Embryonic facial prominence (tissue), 1 donor: ENCODE measurements around the gene PPM1L.

Experiments used
- DNase-seq: peaks from one replicate; pipeline ENCODE4 v3.0.0-alpha.2; 2016; ENCODE audit errors: extremely low spot score

Gene PPM1L

DNA sequence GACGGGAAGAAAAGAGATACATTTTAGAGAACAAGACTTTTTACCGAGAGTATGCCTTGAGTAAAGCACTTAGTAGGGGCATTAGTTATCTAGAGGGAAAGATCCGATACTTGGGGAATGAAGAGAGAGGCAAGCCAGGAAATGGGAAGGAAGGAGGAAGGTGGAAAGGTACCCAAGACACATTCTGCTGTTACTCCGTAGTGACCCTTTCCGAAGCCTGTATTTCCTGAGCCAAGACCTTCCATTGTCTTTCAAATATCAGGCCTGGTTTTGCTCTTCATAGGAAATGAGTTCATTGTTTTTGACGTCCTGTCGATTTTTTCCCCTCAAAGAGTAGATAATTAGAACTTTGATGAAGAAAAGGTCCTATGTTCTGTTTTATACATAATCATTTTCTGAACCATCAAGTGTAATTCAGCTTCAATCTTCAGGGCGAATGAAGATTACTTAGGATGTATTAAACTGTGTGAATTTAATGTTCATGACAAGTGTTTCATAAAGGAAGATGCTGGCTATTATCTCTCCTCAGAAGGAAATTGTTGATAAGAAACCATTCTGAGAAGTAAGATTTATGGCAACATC, 95.7 kb downstream of the PPM1L start:
- no peak for DNase-seq

DNA sequence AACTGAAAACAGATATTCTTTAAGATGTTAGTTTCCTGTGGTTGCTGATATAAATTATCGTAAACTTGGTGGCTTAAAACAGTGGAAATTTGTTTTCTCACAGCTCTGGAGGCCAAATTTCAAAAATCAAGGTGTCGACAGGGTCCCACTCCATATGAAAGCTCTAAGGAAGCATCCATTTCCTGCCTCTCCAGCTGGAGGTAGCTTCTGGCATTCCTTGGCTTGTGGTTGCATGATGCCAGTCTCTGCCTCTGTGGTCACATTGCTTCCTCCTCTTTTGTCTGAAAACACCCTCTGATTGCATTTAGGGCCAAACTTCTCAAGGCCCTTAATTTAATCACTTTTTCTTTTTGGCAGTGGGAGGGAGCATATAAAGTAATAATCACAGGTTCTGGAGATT, 96.8 kb downstream of the PPM1L start:
- no peak for DNase-seq

- DNase-seq: no peak
Observed at GRCh38 chr3:160856450-160856849, 100.4 kb downstream of the PPM1L start.

GRCh38 chr3:160857476-160858119, 101.6 kb downstream of the PPM1L start:
- DNase-seq: no peak

DNA sequence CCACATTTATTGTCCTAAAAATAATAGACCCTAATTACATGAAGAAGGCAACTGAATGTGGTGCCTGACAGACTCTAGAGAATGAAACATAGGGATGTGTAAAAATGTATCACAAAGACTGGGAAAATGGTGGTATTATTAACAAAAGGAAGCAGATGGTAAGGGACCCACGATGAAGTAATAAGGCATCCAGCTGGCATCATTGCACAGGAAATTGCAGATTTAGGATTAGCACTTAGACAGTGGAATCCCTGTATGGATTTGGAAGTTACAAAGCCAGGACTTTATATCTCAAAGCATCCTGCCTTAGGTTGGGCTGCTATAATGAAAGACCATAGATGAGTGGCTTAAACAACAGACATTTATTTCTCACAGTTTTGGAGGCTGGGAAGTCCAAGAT, 104.3 kb downstream of the PPM1L start:
- DNase-seq: no peak

- no peak for DNase-seq
Observed at GRCh38 chr3:160869825-160870224, 113.8 kb downstream of the PPM1L start.

DNA sequence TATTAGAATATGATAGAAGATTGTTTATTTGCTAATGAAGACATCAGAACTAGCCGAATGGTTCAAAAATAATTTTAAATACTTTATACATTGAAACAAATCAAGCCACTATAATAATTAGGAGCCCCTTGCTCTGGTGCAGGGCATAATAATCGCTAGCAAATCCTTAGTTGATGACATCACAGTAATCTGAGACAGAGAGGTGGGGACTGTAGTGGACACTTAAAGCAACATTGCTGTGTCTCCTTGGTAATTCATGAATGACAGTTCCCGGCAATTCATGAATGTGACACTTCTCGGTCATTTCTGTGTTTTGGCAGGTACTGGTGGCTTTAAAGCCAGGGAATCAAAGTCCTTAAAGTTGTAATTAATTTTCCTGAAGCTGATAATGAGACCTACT, 114.3 kb downstream of the PPM1L start:
- DNase-seq: no peak

DNA sequence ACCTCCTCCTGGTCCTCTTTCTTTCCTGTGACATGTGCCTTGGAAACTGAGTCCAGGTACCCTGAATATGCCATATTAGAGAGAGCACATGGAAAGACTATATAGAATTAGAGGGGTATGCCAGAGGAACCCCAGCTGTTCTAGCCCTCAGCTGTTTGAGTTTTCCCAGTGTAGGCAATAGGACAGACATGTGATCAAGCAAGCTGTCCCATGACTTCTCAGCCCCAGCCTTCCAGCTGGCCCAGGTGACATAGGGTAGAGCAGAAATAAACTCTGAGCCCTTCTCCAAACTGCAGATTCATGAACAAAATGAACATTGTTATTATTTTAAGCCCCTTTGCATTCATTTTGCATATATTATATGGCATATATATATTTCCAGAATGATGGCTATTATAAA, 118.7 kb downstream of the PPM1L start:
- DNase-seq: no peak

GRCh38 chr3:160876643-160877042, 120.6 kb downstream of the PPM1L start:
- DNase-seq: no peak

- no peak for DNase-seq
Observed at GRCh38 chr3:160879859-160880258, 123.8 kb downstream of the PPM1L start.

DNA sequence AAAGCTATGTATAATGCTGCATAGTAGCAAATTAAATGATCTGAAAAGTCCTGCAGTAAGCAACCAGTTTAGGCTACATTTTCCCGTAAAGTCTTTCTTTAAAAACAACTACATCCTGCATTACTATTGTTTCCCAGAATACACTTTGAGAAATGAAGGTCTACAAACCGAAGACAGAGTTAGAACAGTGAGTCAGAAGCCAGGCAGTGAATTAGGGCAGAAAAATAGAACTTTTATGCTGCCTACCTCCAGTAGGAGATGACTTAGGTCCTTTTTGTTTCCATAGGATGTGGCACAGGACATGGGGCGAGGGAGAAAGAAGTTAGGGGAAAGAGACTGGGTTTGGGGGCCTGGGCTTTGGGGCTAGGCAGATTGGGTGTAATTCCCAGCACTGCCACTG, 127.3 kb downstream of the PPM1L start:
- DNase-seq: no peak

DNA sequence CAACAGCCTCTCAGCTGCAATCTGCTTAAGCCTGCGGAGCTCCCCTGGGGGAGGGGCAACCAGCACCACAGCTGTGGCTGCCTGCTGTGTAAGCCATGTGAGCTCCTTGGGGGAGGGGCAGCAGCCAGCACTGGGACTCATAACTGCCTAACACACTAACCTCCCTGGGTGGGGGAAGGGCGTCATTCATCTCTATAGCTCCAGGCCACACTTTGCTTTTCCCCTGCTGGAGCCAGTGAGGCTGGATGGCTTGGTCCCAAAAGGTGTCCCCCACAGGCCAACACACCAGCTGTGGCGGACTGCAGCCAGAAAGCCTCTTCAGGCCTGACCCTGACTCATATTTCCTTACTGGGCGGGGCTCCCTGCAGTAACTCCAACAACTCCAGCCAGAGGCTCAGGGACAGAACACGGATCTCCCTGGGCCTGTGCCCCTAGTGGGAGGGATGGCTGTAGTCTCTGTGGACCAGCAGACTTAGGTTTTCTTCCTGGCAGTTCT, 129.8 kb downstream of the PPM1L start:
- no peak for DNase-seq

- DNase-seq: no peak
Observed at GRCh38 chr3:160886421-160886820, 130.4 kb downstream of the PPM1L start.

GRCh38 chr3:160893207-160893606, 137.2 kb downstream of the PPM1L start:
- no peak for DNase-seq

GRCh38 chr3:160904691-160905090, 148.7 kb downstream of the PPM1L start:
- no peak for DNase-seq

- DNase-seq: no peak
Observed at GRCh38 chr3:160906646-160907045, 150.6 kb downstream of the PPM1L start.

- DNase-seq: no peak
Observed at GRCh38 chr3:160909917-160910316, 153.9 kb downstream of the PPM1L start.

GRCh38 chr3:160911411-160911810, 155.4 kb downstream of the PPM1L start:
- DNase-seq: no peak

GRCh38 chr3:160916472-160916871, 160.4 kb downstream of the PPM1L start:
- DNase-seq: no peak

- DNase-seq: no peak
Observed at GRCh38 chr3:160919942-160920341, 163.9 kb downstream of the PPM1L start.

DNA sequence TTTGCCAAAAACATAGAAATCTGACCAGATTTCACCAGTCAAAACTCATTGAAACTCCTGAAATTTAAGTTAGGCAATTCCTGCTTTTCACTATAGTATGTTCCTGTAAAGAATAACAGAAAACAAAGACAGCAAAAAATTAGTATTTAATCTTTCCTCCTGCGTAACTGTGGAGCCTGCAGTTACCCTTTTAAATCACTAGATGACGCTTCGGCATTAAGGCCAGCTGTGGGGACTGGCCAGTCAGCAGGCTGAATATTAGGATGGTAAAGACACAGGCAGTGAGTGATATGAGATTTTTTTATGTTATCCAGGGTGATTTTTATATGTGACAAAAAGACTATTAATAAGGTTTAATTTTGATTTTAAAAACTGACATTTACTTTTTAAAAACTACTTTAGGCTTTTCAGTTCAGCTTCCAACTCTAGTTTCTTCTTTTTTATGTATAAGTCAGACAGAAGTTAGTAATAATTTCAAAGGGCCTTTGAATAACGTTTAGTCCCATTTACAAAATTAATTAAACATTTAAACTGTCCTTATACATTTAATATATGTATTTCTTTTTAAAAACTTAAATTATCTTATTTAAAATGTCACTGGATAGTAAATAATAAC, 165.1 kb downstream of the PPM1L start:
- DNase-seq: no peak

DNA sequence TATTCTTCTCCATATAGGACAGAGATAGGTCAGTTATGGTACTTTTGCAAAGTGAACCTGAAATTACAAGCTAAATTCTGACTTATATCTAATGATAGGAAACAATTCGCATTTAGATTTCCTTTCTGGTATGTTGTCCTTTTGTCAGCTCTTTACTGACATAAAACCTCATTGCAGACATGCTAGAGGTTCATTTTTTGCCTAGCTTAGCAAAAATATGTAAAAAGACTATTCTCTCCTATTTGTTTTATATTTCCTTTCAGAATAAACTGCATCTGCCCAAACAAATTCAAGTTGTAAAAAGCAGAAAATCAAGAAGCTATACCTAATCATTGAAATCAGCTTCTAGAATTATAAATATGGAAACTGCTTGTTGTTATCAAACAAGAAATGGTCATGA, 168.7 kb downstream of the PPM1L start:
- no peak for DNase-seq

- no peak for DNase-seq
Observed at GRCh38 chr3:160927620-160928019, 171.6 kb downstream of the PPM1L start.
